HepG2 (cell line): Measurements from ENCODE around the gene SF3A2. TPM values are rescaled to one million over a fixed set of nuclear protein-coding genes. Genes with fewer than 3 reads are reported as not detected.

Experiments
- AFF4 ChIP-seq: sonication (generic); formaldehyde crosslinking; IDR thresholded peaks from 2 replicates; pipeline ENCODE4 v1.4.0; 2020; ENCODE audit warnings: missing genetic modification reagents
- ARNT ChIP-seq: fragments of 450-650 bp; IDR thresholded peaks from 2 replicates; pipeline ENCODE4 v1.6.1; 2017
- ATF6 ChIP-seq: sonication (generic); formaldehyde crosslinking; conservative IDR thresholded peaks from 2 replicates; pipeline ENCODE4 v1.4.0; 2020; ENCODE audit warnings: missing genetic modification reagents
- GATAD2A ChIP-seq: IDR thresholded peaks from 2 replicates; pipeline ENCODE4 v1.6.1; 2016
- MIER3 ChIP-seq: IDR thresholded peaks from 2 replicates; pipeline ENCODE4 v1.6.1; 2016; ENCODE audit warnings: missing compliant biosample characterization, borderline replicate concordance
- PHF5A ChIP-seq: IDR thresholded peaks from one replicate; pipeline ENCODE4 v1.6.1; 2018; ENCODE audit warnings: low read depth, missing genetic modification reagents; ENCODE audit not compliant: unreplicated experiment
- RAD21 ChIP-seq: fragments of 450-650 bp; formaldehyde crosslinking; IDR thresholded peaks from 2 replicates; pipeline ENCODE4 v1.5.0; 2020; ENCODE audit warnings: mild to moderate bottlenecking
- RORA ChIP-seq: sonication (generic); formaldehyde crosslinking; IDR thresholded peaks from 2 replicates; pipeline ENCODE4 v1.5.0; 2020; ENCODE audit warnings: mild to moderate bottlenecking, missing genetic modification reagents, moderate library complexity
- SIX4 ChIP-seq: sonication (generic); formaldehyde crosslinking; IDR thresholded peaks from 2 replicates; pipeline ENCODE4 v1.4.0; 2020; ENCODE audit warnings: missing genetic modification reagents
- TEAD2 ChIP-seq: sonication (generic); formaldehyde crosslinking; IDR thresholded peaks from 2 replicates; pipeline ENCODE4 v1.9.0; 2021; ENCODE audit warnings: missing genetic modification reagents
- TFDP1 ChIP-seq: IDR thresholded peaks from 2 replicates; pipeline ENCODE4 v1.6.1; 2016; ENCODE audit warnings: missing compliant biosample characterization, missing genetic modification reagents, borderline replicate concordance
- ZNF446 ChIP-seq: sonication (generic); formaldehyde crosslinking; IDR thresholded peaks from 2 replicates; pipeline ENCODE4 v1.5.0; 2020; ENCODE audit warnings: mild to moderate bottlenecking, missing genetic modification reagents
- ZNF569 ChIP-seq: sonication (generic); formaldehyde crosslinking; IDR thresholded peaks from 2 replicates; pipeline ENCODE4 v1.5.0; 2020; ENCODE audit warnings: mild to moderate bottlenecking, missing genetic modification reagents, moderate library complexity, borderline replicate concordance
- ZNF598 ChIP-seq: sonication (generic); formaldehyde crosslinking; IDR thresholded peaks from 2 replicates; pipeline ENCODE4 v1.5.1; 2020; ENCODE audit warnings: mild to moderate bottlenecking, missing genetic modification reagents, borderline replicate concordance
- ZNF678 ChIP-seq: sonication (generic); formaldehyde crosslinking; IDR thresholded peaks from 2 replicates; pipeline ENCODE4 v1.4.0; 2020; ENCODE audit warnings: mild to moderate bottlenecking, missing genetic modification reagents
- ZNF7 ChIP-seq: IDR thresholded peaks from 2 replicates; pipeline ENCODE4 v1.6.1; 2016; ENCODE audit warnings: missing biosample characterization, missing genetic modification reagents
- polyA plus RNA-seq, 8 experiments: library from polyadenylated mRNA; depleted of rRNA in 3 of 8; stranded (reverse) in 7 of 8; unstranded in 1 of 8; fragments of >200 nt; fragmentation: Illumina TruSeq in 4 of 8; extraction: Trizol in 4 of 8; gene quantifications; 2 replicates each; pipeline versions ENCODE4 v1.2.1 to v1.2.3, GENCODE V29; 2011 to 2016; ENCODE audit warnings: low read depth in 4 of 8, missing spikeins in 1 of 8, mixed read lengths in 1 of 8; ENCODE audit not compliant: insufficient read depth in 1 of 8
- total RNA-seq, 5 experiments: library from RNA; depleted of rRNA; stranded (reverse); fragments of >200 nt; fragmentation: Illumina TruSeq; extraction: Trizol; gene quantifications; 2 replicates each; pipeline ENCODE4 v1.2.3, GENCODE V29; 2016; ENCODE audit warnings: low read depth in 1 of 5
- TF ChIP-seq, protein P1 (sequence below): sonication (generic); formaldehyde crosslinking; IDR thresholded peaks from 2 replicates; pipeline ENCODE4 v1.9.0; 2021; ENCODE audit warnings: missing genetic modification reagents, mild to moderate bottlenecking, borderline replicate concordance

The SF3A2 gene
- total and polyA plus RNA-seq, 2 of the 13 experiments (the other 11 are each of a cell fraction or from before 2014, with no cell fraction given) = 8.6 to 8.8 TPM

- TF ChIP-seq, protein P1, sequence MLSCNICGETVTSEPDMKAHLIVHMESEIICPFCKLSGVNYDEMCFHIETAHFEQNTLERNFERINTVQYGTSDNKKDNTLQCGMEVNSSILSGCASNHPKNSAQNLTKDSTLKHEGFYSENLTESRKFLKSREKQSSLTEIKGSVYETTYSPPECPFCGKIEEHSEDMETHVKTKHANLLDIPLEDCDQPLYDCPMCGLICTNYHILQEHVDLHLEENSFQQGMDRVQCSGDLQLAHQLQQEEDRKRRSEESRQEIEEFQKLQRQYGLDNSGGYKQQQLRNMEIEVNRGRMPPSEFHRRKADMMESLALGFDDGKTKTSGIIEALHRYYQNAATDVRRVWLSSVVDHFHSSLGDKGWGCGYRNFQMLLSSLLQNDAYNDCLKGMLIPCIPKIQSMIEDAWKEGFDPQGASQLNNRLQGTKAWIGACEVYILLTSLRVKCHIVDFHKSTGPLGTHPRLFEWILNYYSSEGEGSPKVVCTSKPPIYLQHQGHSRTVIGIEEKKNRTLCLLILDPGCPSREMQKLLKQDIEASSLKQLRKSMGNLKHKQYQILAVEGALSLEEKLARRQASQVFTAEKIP = no peak
- TF ChIP-seq MIER3 (peak; percentile 94), TFDP1 (CRISPR knock-in tag) (peak; percentile 99), ZNF569 (CRISPR knock-in tag) (no peak; the same call in 1 of the 2 replicates), SIX4 (peak; percentile 28; the same call in 1 of the 2 replicates), ZNF446 (CRISPR knock-in tag) (peak; percentile 86; the same call in 1 of the 2 replicates), PHF5A (CRISPR knock-in tag) (peak; percentile 62), ZNF598 (peak; percentile 99), TEAD2 (CRISPR knock-in tag) (peak; percentile 77; the same call in 1 of the 2 replicates), AFF4 (0 out of 2 replicates have a peak, but pooled peaks have one; percentile 74), RORA (CRISPR knock-in tag) (no peak), ARNT (no peak), GATAD2A (CRISPR knock-in tag) (peak; percentile 52; the same call in 1 of the 2 replicates), RAD21 (CRISPR knock-in tag) (peak; percentile 99), ZNF7 (CRISPR knock-in tag) (0 out of 2 replicates have a peak, but pooled peaks have one; percentile 36), ZNF678 (CRISPR knock-in tag) (peak; percentile 93), ATF6 (CRISPR knock-in tag) (peak; percentile 71; the same call in 1 of the 2 replicates)
These were observed at the start of gene SF3A2, which contains the start of gene PLEKHJ1 (continued) for GRCh38 chr19:2236314-2237050.
